HEK293 (cell line): ENCODE measurements around the gene MYMK.

Experiments
- BCL11A ChIP-seq: fragments of 450-650 bp; formaldehyde crosslinking; IDR thresholded peaks from 2 replicates; pipeline ENCODE4 v1.5.1; 2016; ENCODE audit warnings: low read depth, missing biosample characterization, missing genetic modification characterization
- CTCF ChIP-seq: fragments of 450-650 bp; formaldehyde crosslinking; IDR thresholded peaks from 2 replicates; pipeline ENCODE4 v1.5.1; 2016; ENCODE audit warnings: missing biosample characterization, missing genetic modification characterization
- FEZF1 ChIP-seq: fragments of 450-650 bp; formaldehyde crosslinking; IDR thresholded peaks from 2 replicates; pipeline ENCODE4 v1.5.1; 2016; ENCODE audit warnings: missing biosample characterization, missing genetic modification characterization
- GLIS1 ChIP-seq: fragments of 450-650 bp; formaldehyde crosslinking; IDR thresholded peaks from 2 replicates; pipeline ENCODE4 v1.5.1; 2016; ENCODE audit warnings: missing biosample characterization, missing genetic modification characterization
- HIC1 ChIP-seq: fragments of 450-650 bp; formaldehyde crosslinking; IDR thresholded peaks from 2 replicates; pipeline ENCODE4 v1.5.1; 2016; ENCODE audit warnings: missing biosample characterization, missing genetic modification characterization
- HOXC10 ChIP-seq: sonication (generic); formaldehyde crosslinking; IDR thresholded peaks from 2 replicates; pipeline ENCODE4 v1.8.1; 2023; ENCODE audit warnings: mild to moderate bottlenecking, missing genetic modification reagents
- IKZF3 ChIP-seq: fragments of 450-650 bp; IDR thresholded peaks from 2 replicates; pipeline ENCODE4 v1.5.0; 2018; ENCODE audit warnings: missing biosample characterization, mild to moderate bottlenecking, missing genetic modification characterization, moderate library complexity
- KLF1 ChIP-seq: fragments of 450-650 bp; formaldehyde crosslinking; IDR thresholded peaks from 2 replicates; pipeline ENCODE4 v1.5.1; 2016; ENCODE audit warnings: missing biosample characterization, missing genetic modification characterization
- KLF8 ChIP-seq: fragments of 450-650 bp; formaldehyde crosslinking; IDR thresholded peaks from 2 replicates; pipeline ENCODE4 v1.5.1; 2016; ENCODE audit warnings: missing biosample characterization, missing genetic modification characterization
- TCF7L2 ChIP-seq: IDR thresholded peaks from 2 replicates; pipeline ENCODE4 v1.6.1; 2011; ENCODE audit warnings: low read depth, mild to moderate bottlenecking, inconsistent platforms, low read length, moderate library complexity, borderline replicate concordance
- ZBTB20 ChIP-seq: fragments of 450-650 bp; formaldehyde crosslinking; IDR thresholded peaks from 2 replicates; pipeline ENCODE4 v1.5.1; 2016; ENCODE audit warnings: missing biosample characterization, missing genetic modification characterization
- ZFHX2 ChIP-seq: fragments of 450-650 bp; formaldehyde crosslinking; conservative IDR thresholded peaks from 2 replicates; pipeline ENCODE4 v1.5.1; 2016; ENCODE audit warnings: missing biosample characterization, missing genetic modification characterization
- ZIC2 ChIP-seq: fragments of 450-650 bp; formaldehyde crosslinking; IDR thresholded peaks from 2 replicates; pipeline ENCODE4 v1.5.1; 2016; ENCODE audit warnings: missing biosample characterization, missing genetic modification characterization
- ZNF16 ChIP-seq: fragments of 450-650 bp; formaldehyde crosslinking; IDR thresholded peaks from 2 replicates; pipeline ENCODE4 v1.5.1; 2016; ENCODE audit warnings: low read depth, missing biosample characterization, missing genetic modification characterization
- ZNF174 ChIP-seq: fragments of 450-650 bp; formaldehyde crosslinking; IDR thresholded peaks from 2 replicates; pipeline ENCODE4 v1.5.0; 2017; ENCODE audit warnings: missing biosample characterization, mild to moderate bottlenecking, missing genetic modification characterization
- ZNF2 ChIP-seq: fragments of 450-650 bp; formaldehyde crosslinking; IDR thresholded peaks from 2 replicates; pipeline ENCODE4 v1.5.1; 2016; ENCODE audit warnings: missing biosample characterization, missing genetic modification characterization
- ZNF311 ChIP-seq: fragments of 450-650 bp; formaldehyde crosslinking; IDR thresholded peaks from 2 replicates; pipeline ENCODE4 v1.5.1; 2017; ENCODE audit warnings: missing biosample characterization, missing genetic modification characterization, borderline replicate concordance
- ZNF341 ChIP-seq: fragments of 450-650 bp; formaldehyde crosslinking; IDR thresholded peaks from 2 replicates; pipeline ENCODE4; 2016; ENCODE audit warnings: low read depth, missing biosample characterization, missing genetic modification characterization
- ZNF394 ChIP-seq: fragments of 450-650 bp; formaldehyde crosslinking; IDR thresholded peaks from 2 replicates; pipeline ENCODE4 v1.5.1; 2016; ENCODE audit warnings: missing biosample characterization, missing genetic modification characterization, mild to moderate bottlenecking, moderate library complexity, borderline replicate concordance
- ZNF423 ChIP-seq: fragments of 450-650 bp; formaldehyde crosslinking; IDR thresholded peaks from 2 replicates; pipeline ENCODE4 v1.5.1; 2016; ENCODE audit warnings: missing biosample characterization, missing genetic modification characterization
- ZNF549 ChIP-seq: fragments of 450-650 bp; IDR thresholded peaks from 2 replicates; pipeline ENCODE4 v1.5.1; 2018; ENCODE audit warnings: missing biosample characterization, missing genetic modification characterization, mild to moderate bottlenecking, inconsistent platforms, moderate library complexity
- ZNF629 ChIP-seq: fragments of 450-650 bp; formaldehyde crosslinking; IDR thresholded peaks from 2 replicates; pipeline ENCODE4 v1.5.1; 2017; ENCODE audit warnings: missing biosample characterization, missing genetic modification characterization
- ZNF677 ChIP-seq: fragments of 450-650 bp; IDR thresholded peaks from 2 replicates; pipeline ENCODE4 v1.5.0; 2018; ENCODE audit warnings: missing biosample characterization, mild to moderate bottlenecking, missing genetic modification characterization, moderate library complexity
- ZNF830 ChIP-seq: fragments of 450-650 bp; IDR thresholded peaks from 2 replicates; pipeline ENCODE4 v1.5.0; 2018; ENCODE audit warnings: missing biosample characterization, missing genetic modification characterization, low read depth, mild to moderate bottlenecking, moderate library complexity
- ZSCAN30 ChIP-seq: fragments of 450-650 bp; IDR thresholded peaks from 2 replicates; pipeline ENCODE4 v1.5.1; 2018; ENCODE audit warnings: missing biosample characterization, mild to moderate bottlenecking, missing genetic modification characterization, moderate library complexity
- ZXDB ChIP-seq: fragments of 450-650 bp; formaldehyde crosslinking; IDR thresholded peaks from 2 replicates; pipeline ENCODE4 v1.5.1; 2016; ENCODE audit warnings: missing biosample characterization, missing genetic modification characterization
- TF ChIP-seq, protein P1 (sequence below): fragments of 450-650 bp; formaldehyde crosslinking; IDR thresholded peaks from 2 replicates; pipeline ENCODE4 v1.5.1; 2016; ENCODE audit warnings: missing biosample characterization, missing genetic modification characterization
- TF ChIP-seq, protein P2 (sequence below): fragments of 450-650 bp; formaldehyde crosslinking; IDR thresholded peaks from 2 replicates; pipeline ENCODE4 v1.5.1; 2016; ENCODE audit warnings: missing biosample characterization, missing genetic modification characterization
- TF ChIP-seq, protein P3 (sequence below): fragments of 450-650 bp; formaldehyde crosslinking; IDR thresholded peaks from 2 replicates; pipeline ENCODE4 v1.5.1; 2017; ENCODE audit warnings: missing biosample characterization, mild to moderate bottlenecking, missing genetic modification characterization, moderate library complexity

MYMK gene

DNA sequence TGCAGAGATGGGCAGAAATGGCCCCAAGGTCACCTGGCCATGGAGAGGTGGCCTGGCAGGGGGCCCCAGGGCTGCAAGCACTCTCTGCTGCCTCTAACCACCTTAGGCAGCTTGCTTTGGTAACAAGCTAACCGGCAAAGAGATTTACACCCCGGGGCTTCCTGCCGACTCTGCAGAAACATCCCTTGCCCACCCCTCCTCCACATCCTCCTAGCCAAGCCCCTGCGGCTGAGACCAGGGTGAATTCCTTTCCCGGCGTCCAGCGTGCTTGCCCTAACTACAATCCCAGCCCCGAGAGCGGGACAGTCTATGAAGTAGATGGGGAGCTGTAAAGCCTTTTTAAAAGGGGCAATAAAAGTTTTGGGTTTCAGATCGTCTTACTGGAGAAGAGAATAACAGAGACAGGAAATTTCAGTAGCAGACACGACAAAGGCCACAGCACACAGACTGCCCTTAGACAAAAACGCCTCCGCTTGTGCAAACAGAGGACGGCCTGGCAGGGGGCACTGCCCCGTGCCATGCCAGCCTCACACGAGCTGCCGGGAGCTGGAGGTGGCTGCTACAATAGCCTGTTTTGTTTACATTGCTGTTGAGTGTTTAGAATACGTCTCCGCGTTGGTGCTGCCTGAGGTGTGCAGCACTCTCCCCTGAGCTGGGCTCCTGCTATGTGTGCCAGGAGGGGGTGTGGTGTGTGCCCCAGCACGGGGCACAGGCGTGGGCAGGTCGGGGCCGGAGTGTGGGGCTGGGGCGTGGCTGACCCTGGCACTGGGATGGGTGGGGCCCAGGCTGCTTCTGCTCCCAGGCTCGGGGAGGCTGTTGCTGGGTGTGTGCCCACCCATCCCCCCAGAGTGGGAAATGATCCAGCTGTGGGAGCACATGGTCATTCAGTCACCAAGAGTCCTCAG, 15.3 kb downstream of the MYMK start (continued):
- TF ChIP-seq, protein P1, sequence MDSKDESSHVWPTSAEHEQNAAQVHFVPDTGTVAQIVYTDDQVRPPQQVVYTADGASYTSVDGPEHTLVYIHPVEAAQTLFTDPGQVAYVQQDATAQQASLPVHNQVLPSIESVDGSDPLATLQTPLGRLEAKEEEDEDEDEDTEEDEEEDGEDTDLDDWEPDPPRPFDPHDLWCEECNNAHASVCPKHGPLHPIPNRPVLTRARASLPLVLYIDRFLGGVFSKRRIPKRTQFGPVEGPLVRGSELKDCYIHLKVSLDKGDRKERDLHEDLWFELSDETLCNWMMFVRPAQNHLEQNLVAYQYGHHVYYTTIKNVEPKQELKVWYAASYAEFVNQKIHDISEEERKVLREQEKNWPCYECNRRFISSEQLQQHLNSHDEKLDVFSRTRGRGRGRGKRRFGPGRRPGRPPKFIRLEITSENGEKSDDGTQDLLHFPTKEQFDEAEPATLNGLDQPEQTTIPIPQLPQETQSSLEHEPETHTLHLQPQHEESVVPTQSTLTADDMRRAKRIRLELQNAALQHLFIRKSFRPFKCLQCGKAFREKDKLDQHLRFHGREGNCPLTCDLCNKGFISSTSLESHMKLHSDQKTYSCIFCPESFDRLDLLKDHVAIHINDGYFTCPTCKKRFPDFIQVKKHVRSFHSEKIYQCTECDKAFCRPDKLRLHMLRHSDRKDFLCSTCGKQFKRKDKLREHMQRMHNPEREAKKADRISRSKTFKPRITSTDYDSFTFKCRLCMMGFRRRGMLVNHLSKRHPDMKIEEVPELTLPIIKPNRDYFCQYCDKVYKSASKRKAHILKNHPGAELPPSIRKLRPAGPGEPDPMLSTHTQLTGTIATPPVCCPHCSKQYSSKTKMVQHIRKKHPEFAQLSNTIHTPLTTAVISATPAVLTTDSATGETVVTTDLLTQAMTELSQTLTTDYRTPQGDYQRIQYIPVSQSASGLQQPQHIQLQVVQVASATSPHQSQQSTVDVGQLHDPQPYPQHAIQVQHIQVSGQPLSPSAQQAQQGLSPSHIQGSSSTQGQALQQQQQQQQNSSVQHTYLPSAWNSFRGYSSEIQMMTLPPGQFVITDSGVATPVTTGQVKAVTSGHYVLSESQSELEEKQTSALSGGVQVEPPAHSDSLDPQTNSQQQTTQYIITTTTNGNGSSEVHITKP (tag by site-specific recombination), result peak; percentile 89
- peak; percentile 8; the same call in 1 of the 2 replicates for TF ChIP-seq ZNF423 (tag by site-specific recombination)
- no peak for TF ChIP-seq HOXC10 (CRISPR knock-in tag)
- TF ChIP-seq ZSCAN30 (tag by site-specific recombination), result no peak
- no peak for TF ChIP-seq ZNF830 (tag by site-specific recombination)
- TF ChIP-seq, protein P2, sequence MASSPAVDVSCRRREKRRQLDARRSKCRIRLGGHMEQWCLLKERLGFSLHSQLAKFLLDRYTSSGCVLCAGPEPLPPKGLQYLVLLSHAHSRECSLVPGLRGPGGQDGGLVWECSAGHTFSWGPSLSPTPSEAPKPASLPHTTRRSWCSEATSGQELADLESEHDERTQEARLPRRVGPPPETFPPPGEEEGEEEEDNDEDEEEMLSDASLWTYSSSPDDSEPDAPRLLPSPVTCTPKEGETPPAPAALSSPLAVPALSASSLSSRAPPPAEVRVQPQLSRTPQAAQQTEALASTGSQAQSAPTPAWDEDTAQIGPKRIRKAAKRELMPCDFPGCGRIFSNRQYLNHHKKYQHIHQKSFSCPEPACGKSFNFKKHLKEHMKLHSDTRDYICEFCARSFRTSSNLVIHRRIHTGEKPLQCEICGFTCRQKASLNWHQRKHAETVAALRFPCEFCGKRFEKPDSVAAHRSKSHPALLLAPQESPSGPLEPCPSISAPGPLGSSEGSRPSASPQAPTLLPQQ (tag by site-specific recombination), result peak; percentile 81
- TF ChIP-seq FEZF1 (tag by site-specific recombination), result peak; percentile 67
- no peak for TF ChIP-seq ZNF174
- TF ChIP-seq ZBTB20 (tag by site-specific recombination), result peak; percentile 53; the same call in 1 of the 2 replicates
- TF ChIP-seq IKZF3 (tag by site-specific recombination), result peak; percentile 60; the same call in 1 of the 2 replicates
- peak; percentile 98 for TF ChIP-seq ZIC2 (tag by site-specific recombination)
- TF ChIP-seq KLF8 (tag by site-specific recombination), result 0 out of 2 replicates have a peak, but pooled peaks have one; percentile 16
- TF ChIP-seq, protein P3, sequence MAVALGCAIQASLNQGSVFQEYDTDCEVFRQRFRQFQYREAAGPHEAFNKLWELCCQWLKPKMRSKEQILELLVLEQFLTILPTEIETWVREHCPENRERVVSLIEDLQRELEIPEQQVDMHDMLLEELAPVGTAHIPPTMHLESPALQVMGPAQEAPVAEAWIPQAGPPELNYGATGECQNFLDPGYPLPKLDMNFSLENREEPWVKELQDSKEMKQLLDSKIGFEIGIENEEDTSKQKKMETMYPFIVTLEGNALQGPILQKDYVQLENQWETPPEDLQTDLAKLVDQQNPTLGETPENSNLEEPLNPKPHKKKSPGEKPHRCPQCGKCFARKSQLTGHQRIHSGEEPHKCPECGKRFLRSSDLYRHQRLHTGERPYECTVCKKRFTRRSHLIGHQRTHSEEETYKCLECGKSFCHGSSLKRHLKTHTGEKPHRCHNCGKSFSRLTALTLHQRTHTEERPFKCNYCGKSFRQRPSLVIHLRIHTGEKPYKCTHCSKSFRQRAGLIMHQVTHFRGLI (tag by site-specific recombination), result no peak
- TF ChIP-seq CTCF (tag by site-specific recombination), result peak; percentile 24; the same call in 1 of the 2 replicates
- no peak for TF ChIP-seq ZNF677 (tag by site-specific recombination)
- TF ChIP-seq ZNF16 (tag by site-specific recombination), result no peak
- no peak for TF ChIP-seq ZNF311 (tag by site-specific recombination)
- TF ChIP-seq ZNF2 (tag by site-specific recombination), result 0 out of 2 replicates have a peak, but pooled peaks have one; percentile 21
- peak; percentile 95 for TF ChIP-seq HIC1
- peak; percentile 94 for TF ChIP-seq ZFHX2 (tag by site-specific recombination)
- TF ChIP-seq GLIS1 (tag by site-specific recombination), result peak; percentile 100
- no peak for TF ChIP-seq BCL11A (tag by site-specific recombination)
- no peak for TF ChIP-seq ZNF549 (tag by site-specific recombination)
- peak; percentile 80 for TF ChIP-seq ZXDB (tag by site-specific recombination)
- TF ChIP-seq ZNF341 (tag by site-specific recombination), result peak; percentile 80
- peak; percentile 97 for TF ChIP-seq KLF1 (tag by site-specific recombination)
- TF ChIP-seq TCF7L2, result peak; percentile 43; the same call in 1 of the 2 replicates
- TF ChIP-seq ZNF394 (tag by site-specific recombination), result no peak
- TF ChIP-seq ZNF629 (tag by site-specific recombination), result peak; percentile 26
